GM23338 (cell line): ENCODE measurements around the gene OR1K1. TPM values are rescaled to one million over a fixed set of nuclear protein-coding genes. Genes with fewer than 3 reads are reported as not detected.

Experiments used
- ATAC-seq: fragments of 200-7000 bp; cut with Tn5 transposase; 3 replicates; pipeline ENCODE4 v1.9.1; 2020
- DNase-seq: peaks from one replicate; pipeline ENCODE4 v3.0.0-alpha.2; 2015; ENCODE audit warnings: low spot score
- H2AFZ ChIP-seq: fragments of 200-600 bp; sonication (generic); 2 replicates; pipeline ENCODE4 v1.8.0; 2016; ENCODE audit warnings: antibody characterized with exemption, mild to moderate bottlenecking, moderate library complexity
- H3F3A ChIP-seq: fragments of 200-600 bp; sonication (generic); replicated peaks from 2 replicates; pipeline ENCODE4 v1.8.0; 2017; ENCODE audit warnings: antibody characterized with exemption, mixed run types, low read depth
- H3K27ac ChIP-seq: fragments of 200-600 bp; sonication (generic); 2 replicates; pipeline ENCODE4 v1.6.1; 2016; ENCODE audit warnings: low read depth
- H3K27me3 ChIP-seq: fragments of 200-600 bp; sonication (generic); 2 replicates; pipeline ENCODE4 v1.8.0; 2016; ENCODE audit warnings: mild to moderate bottlenecking, mixed run types, moderate library complexity; ENCODE audit not compliant: insufficient read depth
- H3K36me3 ChIP-seq: fragments of 200-600 bp; sonication (generic); 2 replicates; pipeline ENCODE4 v1.8.0; 2016; ENCODE audit warnings: mild to moderate bottlenecking; ENCODE audit not compliant: insufficient read depth
- H3K4me1 ChIP-seq: fragments of 200-600 bp; sonication (generic); 2 replicates; pipeline ENCODE4 v1.8.0; 2016; ENCODE audit warnings: mild to moderate bottlenecking, moderate library complexity; ENCODE audit not compliant: insufficient read depth
- H3K4me2 ChIP-seq: fragments of 200-600 bp; sonication (generic); 2 replicates; pipeline ENCODE4 v1.7.1; 2017; ENCODE audit warnings: mixed run types
- H3K4me3 ChIP-seq: fragments of 200-600 bp; sonication (generic); 2 replicates; pipeline ENCODE4 v1.6.1; 2016; ENCODE audit warnings: mixed run types
- H3K79me2 ChIP-seq: fragments of 200-600 bp; sonication (generic); replicated peaks from 2 replicates; pipeline ENCODE4 v1.8.0; 2017; ENCODE audit warnings: mild to moderate bottlenecking; ENCODE audit not compliant: insufficient read depth
- H3K9me2 ChIP-seq: fragments of 200-600 bp; sonication (generic); 2 replicates; pipeline ENCODE4 v1.8.0; 2017; ENCODE audit not compliant: insufficient read depth
- H4K20me1 ChIP-seq: fragments of 200-600 bp; sonication (generic); replicated peaks from 2 replicates; pipeline ENCODE4 v1.8.0; 2017; ENCODE audit warnings: mild to moderate bottlenecking; ENCODE audit not compliant: insufficient read depth
- H3K27ac Mint-ChIP-seq: 2 replicates; pipeline ENCODE4 v1.8.0; 2020; ENCODE audit warnings: inconsistent platforms, mild to moderate bottlenecking, moderate library complexity, mixed read lengths
- H3K27me3 Mint-ChIP-seq: 3 replicates; pipeline ENCODE4 v1.8.0; 2022; ENCODE audit warnings: low read depth, mild to moderate bottlenecking, moderate library complexity, mixed read lengths, inconsistent platforms; ENCODE audit not compliant: insufficient read depth, poor library complexity
- H3K36me3 Mint-ChIP-seq: 3 replicates; pipeline ENCODE4 v1.8.0; 2021; ENCODE audit warnings: low read depth, mild to moderate bottlenecking, inconsistent platforms, moderate library complexity, mixed read lengths
- H3K4me1 Mint-ChIP-seq: 3 replicates; pipeline ENCODE4 v1.8.0; 2020; ENCODE audit warnings: mild to moderate bottlenecking, inconsistent platforms, mixed read lengths
- H3K4me3 Mint-ChIP-seq: 3 replicates; pipeline ENCODE4 v1.8.0; 2021; ENCODE audit warnings: moderate library complexity, mild to moderate bottlenecking, inconsistent platforms, mixed read lengths
- H3K9me3 Mint-ChIP-seq: 3 replicates; pipeline ENCODE4 v1.8.0; 2020; ENCODE audit warnings: moderate library complexity, mild to moderate bottlenecking, inconsistent platforms, mixed read lengths
- ETS1 ChIP-seq: IDR thresholded peaks from 2 replicates; pipeline ENCODE4 v1.6.1; 2016; ENCODE audit warnings: antibody characterized with exemption
- EZH2 ChIP-seq: fragments of 200-600 bp; sonication (generic); IDR thresholded peaks from one replicate; pipeline ENCODE4 v1.8.0; 2017; ENCODE audit warnings: antibody characterized with exemption, mild to moderate bottlenecking, low read depth; ENCODE audit not compliant: unreplicated experiment
- JUNB ChIP-seq: IDR thresholded peaks from one replicate; pipeline ENCODE4 v1.6.1; 2016; ENCODE audit warnings: antibody characterized with exemption; ENCODE audit not compliant: unreplicated experiment
- NANOG ChIP-seq: IDR thresholded peaks from 2 replicates; pipeline ENCODE4 v1.6.1; 2016; ENCODE audit warnings: antibody characterized with exemption, borderline replicate concordance
- POLR2AphosphoS5 ChIP-seq: IDR thresholded peaks from 2 replicates; pipeline ENCODE4 v1.6.1; 2016; ENCODE audit warnings: antibody characterized with exemption, low read depth
- STAT1 ChIP-seq: IDR thresholded peaks from one replicate; pipeline ENCODE4 v1.6.1; 2016; ENCODE audit warnings: antibody characterized with exemption; ENCODE audit not compliant: unreplicated experiment
- ZNF114 ChIP-seq: fragments of 250-450 bp; sonication (Bioruptor Pico); IDR thresholded peaks from 2 replicates; pipeline ENCODE4 v1.5.0; 2020; ENCODE audit warnings: mild to moderate bottlenecking, moderate library complexity
- ZNF331 ChIP-seq: fragments of 250-450 bp; sonication (Bioruptor Pico); IDR thresholded peaks from 2 replicates; pipeline ENCODE4 v1.5.0; 2020; ENCODE audit warnings: low read depth, mild to moderate bottlenecking, moderate library complexity
- ZNF462 ChIP-seq: fragments of 250-450 bp; sonication (Bioruptor Pico); IDR thresholded peaks from 2 replicates; pipeline ENCODE4 v1.5.0; 2020; ENCODE audit warnings: mild to moderate bottlenecking, moderate library complexity
- polyA plus RNA-seq: library from polyadenylated mRNA; unstranded; fragments of >200 nt; fragmentation: Nextera tagmentation; extraction: Ambion mirVana; gene quantifications from 2 replicates; pipeline ENCODE4 v1.2.1, GENCODE V29; 2016
- total RNA-seq: library from RNA; depleted of rRNA; stranded (reverse); fragments of >200 nt; shearing (Covaris generic); gene quantifications from 2 replicates; pipeline ENCODE4 v1.2.3, GENCODE V29; 2014

OR1K1 gene
- total and polyA plus RNA-seq, 2 experiments from 2014 or later = not detected

GRCh38 chr9:122816163-122816867 lies 16.4 kb downstream of the OR1K1 start (continued):
- no peak for TF ChIP-seq ZNF462
- TF ChIP-seq EZH2 = no peak
- no peak for TF ChIP-seq ZNF331 (CRISPR knock-in tag)

- Histone ChIP-seq H2AFZ (no peak overlapping the region), H3K4me2 (no peak overlapping the region), H3F3A (no peaks in the 10 kb centered on the region), H3K79me2 (peaks cover 13% of the 10 kb centered on the region), H3K4me3 (no peak overlapping the region), H3K4me1 (no peaks in the 10 kb centered on the region), H3K27me3 (no peaks in the 10 kb centered on the region), H4K20me1 (peaks cover 18% of the 10 kb centered on the region), H3K36me3 (peaks cover 23% of the 10 kb centered on the region), H3K9me2 (no peaks in the 10 kb centered on the region), H3K27ac (no peak overlapping the region)
- DNase-seq (no peak), ATAC-seq (no peak)
- Mint-ChIP-seq H3K4me3 (no peak overlapping the region), H3K4me1 (no peaks in the 10 kb centered on the region), H3K9me3 (no peaks in the 10 kb centered on the region), H3K36me3 (peaks cover 46% of the 10 kb centered on the region), H3K27ac (no peak overlapping the region), H3K27me3 (peaks cover 3% of the 10 kb centered on the region)
- TF ChIP-seq NANOG = no peak
- no peak for TF ChIP-seq JUNB
- no peak for TF ChIP-seq STAT1
- no peak for TF ChIP-seq EZH2
- no peak for TF ChIP-seq ETS1
- TF ChIP-seq POLR2AphosphoS5 = no peak
- TF ChIP-seq ZNF331 (CRISPR knock-in tag) = no peak
- TF ChIP-seq ZNF114 (CRISPR knock-in tag) = no peak
Observed at GRCh38 chr9:122819326-122819725, 19.4 kb downstream of the OR1K1 start.
